ENCODE measurements around the gene TRIM63. TPM values are rescaled to one million over a fixed set of nuclear protein-coding genes. Genes with fewer than 3 reads are reported as not detected.

Gene TRIM63
- total and polyA plus RNA-seq, 2 of the 8 experiments (the other 6 are each of a cell fraction or from before 2014, with no cell fraction given): not detected

GRCh38 chr1:26003756-26004155, 63.7 kb downstream of the TRIM63 start:
- H3K27ac ChIP-seq (ENCODE audit: low read depth, low read length): no peak overlapping the region
- no peak overlapping the region for H4K91ac ChIP-seq (replicated peaks; ENCODE audit: insufficient read length, low read length)
- H2BK15ac ChIP-seq (ENCODE audit: low read length): no peak overlapping the region
- H3K4ac ChIP-seq (replicated peaks; ENCODE audit: insufficient read length, low read depth, low read length): no peak overlapping the region
- no peak for DNase-seq (ENCODE audit: low read depth in 1 of 2, low spot score in 2 of 2)
- H3K4me1 ChIP-seq (replicated peaks in 1 of 4; ENCODE audit: control insufficient read depth in 3 of 4, insufficient read depth in 4 of 4, low read length in 3 of 4): peaks cover 0 to 5% (median under 1%) of the 10 kb centered on the region in 4 experiments; a peak in 5 of 7 replicates
- no peak overlapping the region for H3K56ac ChIP-seq (replicated peaks; ENCODE audit: insufficient read length, low read depth, low read length)
- no peak overlapping the region for H3K23ac ChIP-seq (ENCODE audit: insufficient read length)
- H2BK12ac ChIP-seq (ENCODE audit: low read depth, low read length): no peak overlapping the region
- H3K14ac ChIP-seq (ENCODE audit: insufficient read length): no peak overlapping the region
- H3K79me1 ChIP-seq (ENCODE audit: low read depth, low read length): no peaks in the 10 kb centered on the region
- no peak overlapping the region for H4K5ac ChIP-seq (ENCODE audit: insufficient read length, low read depth, low read length)
- no peak overlapping the region for H2AK5ac ChIP-seq (ENCODE audit: low read depth, low read length)
- no peak overlapping the region for H2AFZ ChIP-seq (ENCODE audit: low read length)
- H4K8ac ChIP-seq (ENCODE audit: extremely low read depth, insufficient read depth, low read length): no peak overlapping the region
- no peak overlapping the region for H2BK20ac ChIP-seq (ENCODE audit: low read length)
- WGBS, 2 experiments (ENCODE audit: extremely low coverage in 1 of 2, insufficient coverage in 1 of 2, insufficient read length in 1 of 2, insufficient replicate concordance in 2 of 2, low coverage in 1 of 2, low lambda C conversion rate in 2 of 2, missing lambda C conversion rate in 1 of 2): 80% methylated on average over 2 of the region's 2 CpGs; no CpG with 5 or more reads in 1 of the 2 experiments
- H3K4me3 ChIP-seq (ENCODE audit: extremely low read depth in 1 of 4, insufficient read depth in 2 of 4, low read depth in 3 of 4, low read length in 4 of 4): no peak overlapping the region
- FAIRE-seq: no peak
- CTCF ChIA-PET (ENCODE audit: partially characterized antibody): interaction anchor here (0.8 to 20.0 kb wide), 10 partner anchors 9 to 115 kb away, joined by 3 to 330 read pairs (median 6); partner anchors contain the start of gene STMN1
- no peak overlapping the region for H2BK120ac ChIP-seq (replicated peaks; ENCODE audit: low read depth, low read length)
- no peaks in the 10 kb centered on the region; a peak in 2 of 7 replicates for H3K27me3 ChIP-seq (replicated peaks in 1 of 4; ENCODE audit: control insufficient read depth in 3 of 4, extremely low read depth in 1 of 4, insufficient read depth in 3 of 4, low read length in 3 of 4)
- H3K9ac ChIP-seq (replicated peaks in 1 of 4; ENCODE audit: extremely low read depth in 1 of 4, low read depth in 3 of 4, low read length in 3 of 4): no peak overlapping the region
- H4K20me1 ChIP-seq (replicated peaks in 1 of 2; ENCODE audit: control insufficient read depth in 1 of 2, insufficient read depth in 2 of 2, low read length in 2 of 2): no peaks in the 10 kb centered on the region
- H3K18ac ChIP-seq (ENCODE audit: extremely low read depth, low read length): no peak overlapping the region
- H3K79me2 ChIP-seq (ENCODE audit: control insufficient read depth in 1 of 2, insufficient read depth in 2 of 2, low read length in 2 of 2): no peaks in the 10 kb centered on the region
- POLR2A ChIA-PET (ENCODE audit: partially characterized antibody): interaction anchor here (0.6 to 2.8 kb wide), 3 partner anchors 85 to 112 kb away, joined by 3 to 9 read pairs (median 3); no protein-coding TSS in a partner anchor
- no peaks in the 10 kb centered on the region for H3K36me3 ChIP-seq (ENCODE audit: control insufficient read depth in 2 of 4, insufficient read depth in 4 of 4, low read length in 3 of 4)
- H3K23me2 ChIP-seq (ENCODE audit: low read depth, low read length): no peaks in the 10 kb centered on the region
- H3K4me2 ChIP-seq (ENCODE audit: insufficient read depth in 1 of 2, low read depth in 2 of 2, low read length in 2 of 2): no peak overlapping the region
- H3K9me3 ChIP-seq (ENCODE audit: insufficient read depth in 2 of 2, low read depth in 1 of 2, low read length in 1 of 2): no peaks in the 10 kb centered on the region
- H2BK5ac ChIP-seq (ENCODE audit: low read depth, low read length): no peak overlapping the region
- TF ChIP-seq EGR1 (IDR thresholded peaks at IDR 0.05; ENCODE audit: borderline replicate concordance, low read depth, low read length) (no peak), SAP30 (IDR thresholded peaks at IDR 0.05; ENCODE audit: insufficient read depth, insufficient replicate concordance, low read length) (no peak), TEAD4 (IDR thresholded peaks at IDR 0.05; ENCODE audit: low read depth, low read length) (no peak), ZNF274 (IDR thresholded peaks at IDR 0.05; ENCODE audit: borderline replicate concordance, extremely low read depth, low read length) (no peak), CEBPB (IDR thresholded peaks at IDR 0.05; ENCODE audit: low read depth, low read length) (no peak), EZH2 (IDR thresholded peaks at IDR 0.05; ENCODE audit: low read depth, low read length, severe bottlenecking) (no peak), SRF (IDR thresholded peaks at IDR 0.05; ENCODE audit: low read depth, low read length) (no peak), CBX8 (IDR thresholded peaks at IDR 0.05; ENCODE audit: borderline replicate concordance, low read depth, low read length) (no peak), E2F6 (IDR thresholded peaks at IDR 0.05) (no peak), ATF3 (IDR thresholded peaks at IDR 0.05; ENCODE audit: insufficient read depth, low read depth, low read length) (no peak)

Data from H1 (cell line).